Rectal smooth muscle tissue (tissue), 1 donor: ENCODE measurements around the gene THPO.

ENCODE experiments used
- H3K27ac ChIP-seq: one replicate; pipeline ENCODE4 v1.7.0; 2013; ENCODE audit warnings: low read depth, low read length, inconsistent platforms
- H3K27me3 ChIP-seq: one replicate; pipeline ENCODE4 v1.7.0; 2013; ENCODE audit warnings: low read length; ENCODE audit not compliant: control insufficient read depth, insufficient read depth
- H3K36me3 ChIP-seq: one replicate; pipeline ENCODE4 v1.7.0; 2013; ENCODE audit warnings: low read length; ENCODE audit not compliant: control insufficient read depth, insufficient read depth
- H3K4me1 ChIP-seq: one replicate; pipeline ENCODE4 v1.7.0; 2013; ENCODE audit warnings: low read length; ENCODE audit not compliant: control insufficient read depth, insufficient read depth
- H3K4me3 ChIP-seq: one replicate; pipeline ENCODE4 v1.7.0; 2013; ENCODE audit warnings: low read length
- H3K9ac ChIP-seq: one replicate; pipeline ENCODE4 v1.7.0; 2013; ENCODE audit warnings: low read length

The THPO gene

DNA sequence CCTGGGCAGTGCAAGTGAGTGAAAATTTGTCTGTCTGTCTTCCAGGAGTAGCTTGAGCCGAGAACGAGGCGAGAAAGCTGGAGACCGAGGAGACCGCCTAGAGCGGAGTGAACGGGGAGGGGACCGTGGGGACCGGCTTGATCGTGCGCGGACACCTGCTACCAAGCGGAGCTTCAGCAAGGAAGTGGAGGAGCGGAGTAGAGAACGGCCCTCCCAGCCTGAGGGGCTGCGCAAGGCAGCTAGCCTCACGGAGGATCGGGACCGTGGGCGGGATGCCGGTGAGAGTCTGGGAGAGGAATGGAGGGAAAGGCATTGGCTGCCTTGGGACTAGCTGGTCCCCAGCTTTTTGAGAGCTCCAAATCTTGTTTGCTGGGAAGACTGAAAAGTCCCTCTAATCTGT, 50.8 kb downstream of the THPO start:
- Histone ChIP-seq H3K4me3 (no peak overlapping the region), H3K36me3 (peaks cover 80% of the 10 kb centered on the region), H3K27ac (no peak overlapping the region), H3K4me1 (no peaks in the 10 kb centered on the region), H3K9ac (no peak overlapping the region), H3K27me3 (no peaks in the 10 kb centered on the region)

DNA sequence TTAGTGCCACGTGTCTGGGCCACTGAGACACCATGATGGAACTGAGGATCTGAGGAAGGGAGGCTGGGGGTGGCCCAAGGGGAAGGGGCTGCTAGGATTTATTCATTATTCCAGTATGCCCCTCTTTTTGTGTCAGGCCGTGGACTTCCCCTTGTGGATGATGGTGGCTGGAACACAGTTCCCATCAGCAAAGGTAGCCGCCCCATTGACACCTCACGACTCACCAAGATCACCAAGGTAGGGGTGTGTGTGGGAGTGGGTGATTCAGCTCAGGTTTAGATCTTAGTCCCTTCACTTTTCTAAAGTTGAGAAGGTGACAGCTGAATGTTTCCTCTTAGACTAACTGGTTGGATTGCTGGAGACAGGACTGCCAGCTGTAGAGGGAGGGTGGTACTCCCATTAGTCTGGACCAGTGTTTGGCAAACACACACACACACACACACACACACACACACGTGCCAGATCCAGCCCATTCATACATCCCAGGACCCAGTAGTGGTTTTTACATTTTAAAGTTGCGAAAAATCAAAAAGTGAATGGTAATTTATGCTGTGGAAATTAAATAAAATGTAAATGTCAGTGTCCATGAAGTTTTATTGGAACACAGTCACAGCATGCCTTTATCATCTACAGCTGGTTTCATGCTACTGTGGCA, 52.2 kb downstream of the THPO start:
- no peak overlapping the region for H3K27ac ChIP-seq

DNA sequence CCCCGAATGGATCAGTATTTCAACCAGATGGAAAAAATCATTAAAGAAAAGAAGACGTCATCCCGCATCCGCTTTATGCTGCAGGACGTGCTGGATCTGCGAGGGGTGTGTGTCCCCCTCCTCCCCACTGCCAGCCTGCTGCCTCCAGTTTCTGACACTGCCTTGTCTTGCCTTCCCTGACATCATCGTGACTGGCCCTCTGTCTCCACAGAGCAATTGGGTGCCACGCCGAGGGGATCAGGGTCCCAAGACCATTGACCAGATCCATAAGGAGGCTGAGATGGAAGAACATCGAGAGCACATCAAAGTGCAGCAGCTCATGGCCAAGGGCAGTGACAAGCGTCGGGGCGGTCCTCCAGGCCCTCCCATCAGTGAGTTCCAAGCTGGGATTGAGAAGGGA, 52.7 kb downstream of the THPO start:
- Histone ChIP-seq H3K27me3 (no peaks in the 10 kb centered on the region), H3K4me1 (peaks cover 5% of the 10 kb centered on the region), H3K4me3 (no peak overlapping the region), H3K27ac (no peak overlapping the region), H3K36me3 (peaks cover 83% of the 10 kb centered on the region), H3K9ac (no peak overlapping the region)

More for the DNA sequence above, 52.2 kb downstream of the THPO start:
- H3K36me3 ChIP-seq, result peaks cover 80% of the 10 kb centered on the region
- H3K4me3 ChIP-seq, result no peak overlapping the region
- no peak overlapping the region for H3K9ac ChIP-seq
- no peaks in the 10 kb centered on the region for H3K4me1 ChIP-seq
- no peaks in the 10 kb centered on the region for H3K27me3 ChIP-seq

DNA sequence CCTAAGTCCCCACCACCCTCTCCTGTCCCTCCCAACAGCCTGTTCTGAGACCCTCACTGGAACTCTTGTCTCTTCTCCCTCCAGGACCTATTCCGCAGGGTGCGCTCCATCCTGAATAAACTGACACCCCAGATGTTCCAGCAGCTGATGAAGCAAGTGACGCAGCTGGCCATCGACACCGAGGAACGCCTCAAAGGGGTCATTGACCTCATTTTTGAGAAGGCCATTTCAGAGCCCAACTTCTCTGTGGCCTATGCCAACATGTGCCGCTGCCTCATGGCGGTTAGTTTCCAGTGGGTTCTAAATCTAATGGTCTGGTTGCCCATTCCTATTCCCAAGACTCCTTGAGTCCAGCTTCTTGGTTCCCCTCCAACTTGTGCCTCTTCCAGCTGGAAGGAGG, 54.3 kb downstream of the THPO start:
- Histone ChIP-seq H3K27me3 (no peaks in the 10 kb centered on the region), H3K9ac (no peak overlapping the region), H3K27ac (no peak overlapping the region), H3K36me3 (peaks cover 77% of the 10 kb centered on the region), H3K4me3 (no peak overlapping the region), H3K4me1 (peaks cover 17% of the 10 kb centered on the region)

DNA sequence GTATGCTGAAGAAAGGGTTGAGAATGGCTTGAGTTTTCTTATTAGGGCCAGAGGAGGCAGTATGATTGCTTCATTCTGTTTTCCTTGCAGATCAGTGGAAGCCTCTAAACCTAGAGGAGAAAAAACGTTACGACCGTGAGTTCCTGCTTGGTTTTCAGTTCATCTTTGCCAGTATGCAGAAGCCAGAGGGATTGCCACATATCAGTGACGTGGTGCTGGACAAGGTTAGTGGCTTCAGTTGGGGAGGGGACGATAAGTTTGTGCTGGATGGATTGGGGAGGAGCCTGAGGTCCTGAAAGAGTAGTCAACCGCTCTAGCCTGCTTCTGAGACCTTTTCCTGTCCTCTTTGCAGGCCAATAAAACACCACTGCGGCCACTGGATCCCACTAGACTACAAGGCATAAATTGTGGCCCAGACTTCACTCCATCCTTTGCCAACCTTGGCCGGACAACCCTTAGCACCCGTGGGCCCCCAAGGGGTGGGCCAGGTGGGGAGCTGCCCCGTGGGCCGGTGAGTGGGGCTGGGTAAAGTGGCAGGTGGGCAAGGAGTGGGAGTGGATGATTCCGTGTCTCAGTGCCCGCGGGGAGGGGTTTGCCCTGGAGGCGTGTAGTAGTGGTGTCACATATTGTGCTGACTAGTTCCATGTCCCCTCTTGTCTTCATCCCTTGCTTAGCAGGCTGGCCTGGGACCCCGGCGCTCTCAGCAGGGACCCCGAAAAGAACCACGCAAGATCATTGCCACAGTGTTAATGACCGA, 55.1 kb downstream of the THPO start:
- Histone ChIP-seq H3K4me3 (no peak overlapping the region), H3K36me3 (peaks cover 71% of the 10 kb centered on the region), H3K27me3 (no peaks in the 10 kb centered on the region), H3K27ac (no peak overlapping the region), H3K9ac (no peak overlapping the region), H3K4me1 (peaks cover 18% of the 10 kb centered on the region)
